Mucosa of descending colon (tissue), 3 donors: ENCODE results near the gene TLK2. TPM values are rescaled to one million over a fixed set of nuclear protein-coding genes. Genes with fewer than 3 reads are reported as not detected.

Experiments used
- ATAC-seq: fragments of 200-7000 bp; cut with Tn5 transposase; one replicate; pipeline ENCODE4 v1.9.1; 2020; ENCODE audit warnings: mild to moderate bottlenecking, moderate library complexity
- DNase-seq, 3 donors: peaks; one replicate each; pipeline ENCODE4 v3.0.0-alpha.2; 2020
- H3K36me3 ChIP-seq: fragments of 200-600 bp; one replicate; pipeline ENCODE4 v1.8.0; 2021; ENCODE audit warnings: low read depth, mild to moderate bottlenecking
- H3K4me1 ChIP-seq: fragments of 200-600 bp; one replicate; pipeline ENCODE4 v1.8.0; 2021; ENCODE audit warnings: low read depth, mild to moderate bottlenecking
- H3K4me3 ChIP-seq: fragments of 200-600 bp; one replicate; pipeline ENCODE4 v1.8.0; 2021; ENCODE audit warnings: mild to moderate bottlenecking
- H3K9me3 ChIP-seq: fragments of 200-600 bp; one replicate; pipeline ENCODE4 v1.8.0; 2021; ENCODE audit warnings: mild to moderate bottlenecking
- CTCF ChIP-seq: fragments of 200-600 bp; IDR thresholded peaks from one replicate; pipeline ENCODE4 v1.8.0; 2022; ENCODE audit warnings: antibody characterized with exemption, mild to moderate bottlenecking
- intact Hi-C, 2 donors: fragments of 100-400 bp; cut with DNase I in 1 of 2; cut with micrococcal nuclease in 1 of 2; formaldehyde crosslinking; loops; one replicate each; pipeline versions ENCODE4 v1.11.0 to v1.11.1; 2022; cut with DNase I, micrococcal nuclease
- total RNA-seq, 3 donors: library from RNA; stranded (reverse); fragmentation: NEBNext Ultra II Directional in 2 of 3; extraction: Animal tissue kit (Norgen Biotek cat#: 25700) in 2 of 3; gene quantifications; one replicate each; pipeline versions ENCODE4 v1.2.1 to v1.2.4, GENCODE V29; 2021 to 2023
- donor health status: DM: no; HTN: no; CAD: no; lungs with moderate emphysema.
- donor health status: DM: no; HTN: no; CAD: no.
- donor health status: DM: no; HTN: yes; CAD: no.

Gene TLK2
- total RNA-seq, 3 donors from 2014 or later, result 39.6 to 55.0 (median 47.0) TPM

- intact Hi-C loops, result no loop called here
Observed at GRCh38 chr17:62644487-62645173, 166.0 kb downstream of the TLK2 start.

GRCh38 chr17:62648251-62648955, 169.8 kb downstream of the TLK2 start:
- ATAC-seq (no peak), DNase-seq (no peak)
- Histone ChIP-seq H3K9me3 (no peaks in the 10 kb centered on the region), H3K36me3 (no peaks in the 10 kb centered on the region), H3K4me3 (no peak overlapping the region), H3K4me1 (peaks cover 13% of the 10 kb centered on the region)
- no peak for TF ChIP-seq CTCF
- intact Hi-C loops, result no loop called here

More at GRCh38 chr17:62644487-62645173, 166.0 kb downstream of the TLK2 start:
- no peak overlapping the region for H3K4me3 ChIP-seq
- no peak for DNase-seq
- no peaks in the 10 kb centered on the region for H3K36me3 ChIP-seq
- ATAC-seq, result no peak
- H3K9me3 ChIP-seq, result no peaks in the 10 kb centered on the region
- no peak for TF ChIP-seq CTCF
- H3K4me1 ChIP-seq, result peaks cover 3% of the 10 kb centered on the region

GRCh38 chr17:62648956-62649294, 170.3 kb downstream of the TLK2 start:
- no peak for TF ChIP-seq CTCF
- no peaks in the 10 kb centered on the region for H3K9me3 ChIP-seq
- intact Hi-C loops, result no loop called here
- no peak for DNase-seq
- H3K4me3 ChIP-seq, result no peak overlapping the region
- H3K4me1 ChIP-seq, result peaks cover 13% of the 10 kb centered on the region
- ATAC-seq, result no peak
- no peaks in the 10 kb centered on the region for H3K36me3 ChIP-seq

GRCh38 chr17:62649570-62649969, 170.9 kb downstream of the TLK2 start:
- no peaks in the 10 kb centered on the region for H3K9me3 ChIP-seq
- H3K36me3 ChIP-seq, result no peaks in the 10 kb centered on the region
- no peak for DNase-seq
- TF ChIP-seq CTCF, result no peak
- H3K4me1 ChIP-seq, result peaks cover 13% of the 10 kb centered on the region
- intact Hi-C loops, result no loop called here
- no peak overlapping the region for H3K4me3 ChIP-seq
- ATAC-seq, result no peak

GRCh38 chr17:62650587-62650986, 172.0 kb downstream of the TLK2 start:
- intact Hi-C loops, result no loop called here
- H3K9me3 ChIP-seq, result no peaks in the 10 kb centered on the region
- no peak for ATAC-seq
- no peaks in the 10 kb centered on the region for H3K36me3 ChIP-seq
- H3K4me1 ChIP-seq, result peaks cover 13% of the 10 kb centered on the region
- no peak for TF ChIP-seq CTCF
- H3K4me3 ChIP-seq, result no peak overlapping the region
- no peak for DNase-seq
